Caco-2 (cell line): Measurements from ENCODE around the gene CACNA1C. TPM values are rescaled to one million over a fixed set of nuclear protein-coding genes. Genes with fewer than 3 reads are reported as not detected.

ENCODE experiments used
- BruUV-seq: library from RNA; stranded (reverse); fragments of 400-500 nt; replicated peaks from 2 replicates; lab custom pipeline; 2021; lab: Mats Ljungman, UMichigan
- CTCF ChIA-PET: fragments of 300-600 bp; sonication (Branson Sonifier 250); formaldehyde crosslinking; loops from one replicate; lab custom pipeline; 2022; ENCODE audit warnings: antibody characterized with exemption; lab: Charles Lee
- POLR2A ChIA-PET: fragments of 300-600 bp; sonication (Branson Sonifier 250); formaldehyde crosslinking; loops from one replicate; lab custom pipeline; 2022; ENCODE audit warnings: antibody characterized with exemption; lab: Charles Lee
- DNase-seq, 2 experiments: peaks; one replicate each; pipeline versions ENCODE4 v3.0.0 to v3.0.0-alpha.2; 2020 to 2022
- H3K27me3 ChIP-seq: replicated peaks from 2 replicates; pipeline ENCODE4 v1.6.0; 2011; ENCODE audit warnings: low read length; ENCODE audit not compliant: control insufficient read depth, insufficient read depth
- H3K36me3 ChIP-seq: 2 replicates; pipeline ENCODE4 v1.5.1; 2011; ENCODE audit warnings: low read length; ENCODE audit not compliant: control insufficient read depth, insufficient read depth
- H3K4me1 ChIP-seq: fragments of 250-450 bp; sonication (Bioruptor Pico); 2 replicates; pipeline ENCODE4 v1.5.1; 2020; ENCODE audit warnings: mild to moderate bottlenecking
- H3K4me3 ChIP-seq: 2 replicates; pipeline ENCODE4 v1.5.1; 2011; ENCODE audit warnings: low read depth, mild to moderate bottlenecking, control low read depth, low read length
- H3K9me3 ChIP-seq: fragments of 250-450 bp; sonication (Bioruptor Pico); 2 replicates; pipeline ENCODE4 v1.5.1; 2020; ENCODE audit warnings: mild to moderate bottlenecking, moderate library complexity
- H3K27ac Mint-ChIP-seq: one replicate; pipeline ENCODE4 v1.8.0; 2022; ENCODE audit warnings: mixed read lengths; ENCODE audit not compliant: unreplicated experiment
- H3K27me3 Mint-ChIP-seq: one replicate; pipeline ENCODE4 v1.8.0; 2022; ENCODE audit warnings: mixed read lengths; ENCODE audit not compliant: insufficient read depth, unreplicated experiment
- H3K36me3 Mint-ChIP-seq: one replicate; pipeline ENCODE4 v1.8.0; 2022; ENCODE audit warnings: mild to moderate bottlenecking, mixed read lengths; ENCODE audit not compliant: insufficient read depth, unreplicated experiment
- H3K4me1 Mint-ChIP-seq: one replicate; pipeline ENCODE4 v1.8.0; 2022; ENCODE audit warnings: low read depth, mixed read lengths; ENCODE audit not compliant: unreplicated experiment
- H3K4me3 Mint-ChIP-seq: one replicate; pipeline ENCODE4 v1.8.0; 2022; ENCODE audit warnings: mild to moderate bottlenecking, moderate library complexity, mixed read lengths; ENCODE audit not compliant: unreplicated experiment
- H3K9me3 Mint-ChIP-seq: one replicate; pipeline ENCODE4 v1.8.0; 2022; ENCODE audit warnings: mixed read lengths; ENCODE audit not compliant: unreplicated experiment
- CTCF ChIP-seq, 2 experiments: fragments of 200-600 bp in 1 of 2; IDR thresholded peaks; 1 replicate in 1 of 2; 2 replicates in 1 of 2; pipeline versions ENCODE4 v1.5.1 to v1.8.0; 2011 to 2022; ENCODE audit warnings: antibody characterized with exemption in 1 of 2, control low read depth in 1 of 2, inconsistent platforms in 1 of 2, low read depth in 1 of 2, low read length in 1 of 2, mild to moderate bottlenecking in 1 of 2, moderate library complexity in 1 of 2; ENCODE audit not compliant: insufficient read depth in 1 of 2, severe bottlenecking in 1 of 2, unreplicated experiment in 1 of 2
- intact Hi-C: fragments of 100-400 bp; cut with micrococcal nuclease; formaldehyde crosslinking; loops from one replicate; pipeline ENCODE4 v1.10.0; 2022; ENCODE audit not compliant: unreplicated experiment
- total RNA-seq: library from RNA; stranded (reverse); gene quantifications from 2 replicates; pipeline ENCODE4 v1.2.3, GENCODE V29; 2022

Gene CACNA1C
- total RNA-seq, 1 experiment from 2014 or later, result not detected

GRCh38 chr12:2332947-2333346 lies 280.2 kb downstream of the CACNA1C start:
- Mint-ChIP-seq H3K27me3 (peaks cover 22% of the 10 kb centered on the region), H3K27ac (no peak overlapping the region), H3K4me1 (no peaks in the 10 kb centered on the region), H3K9me3 (no peaks in the 10 kb centered on the region), H3K4me3 (no peak overlapping the region), H3K36me3 (no peaks in the 10 kb centered on the region)
- H3K4me1 ChIP-seq, result no peaks in the 10 kb centered on the region
- intact Hi-C loops, result no loop called here
- no peaks in the 10 kb centered on the region for H3K36me3 ChIP-seq
- H3K4me3 ChIP-seq, result no peak overlapping the region
- no peaks in the 10 kb centered on the region; the same call in 1 of the 2 replicates for H3K27me3 ChIP-seq
- no TSS peak for BruUV-seq
- ChIA-PET CTCF (no interaction called here), POLR2A (no interaction called here)
- no peak for TF ChIP-seq CTCF (IDR thresholded peaks at IDR 0.05; ENCODE audit: insufficient read depth in 1 of 2, low read depth in 1 of 2, low read length in 1 of 2, severe bottlenecking in 1 of 2, unreplicated experiment in 1 of 2)
- H3K9me3 ChIP-seq, result no peaks in the 10 kb centered on the region
- DNase-seq, result no peak

- DNase-seq, result no peak
- no peaks in the 10 kb centered on the region for H3K36me3 ChIP-seq
- H3K27me3 Mint-ChIP-seq, result peaks cover 23% of the 10 kb centered on the region
- H3K36me3 Mint-ChIP-seq, result no peaks in the 10 kb centered on the region
- no peaks in the 10 kb centered on the region for H3K4me1 ChIP-seq
- no peak overlapping the region for H3K27ac Mint-ChIP-seq
- POLR2A ChIA-PET, result no interaction called here
- no peaks in the 10 kb centered on the region for H3K9me3 Mint-ChIP-seq
- H3K4me3 ChIP-seq, result no peak overlapping the region
- H3K9me3 ChIP-seq, result no peaks in the 10 kb centered on the region
- H3K4me1 Mint-ChIP-seq, result no peaks in the 10 kb centered on the region
- no peaks in the 10 kb centered on the region; the same call in 1 of the 2 replicates for H3K27me3 ChIP-seq
- CTCF ChIA-PET, result no interaction called here
- no peak for TF ChIP-seq CTCF (IDR thresholded peaks at IDR 0.05; ENCODE audit: insufficient read depth in 1 of 2, low read depth in 1 of 2, low read length in 1 of 2, severe bottlenecking in 1 of 2, unreplicated experiment in 1 of 2)
- H3K4me3 Mint-ChIP-seq, result no peak overlapping the region
- intact Hi-C loops, result no loop called here
- no TSS peak for BruUV-seq
Observed at GRCh38 chr12:2333491-2334195, 280.9 kb downstream of the CACNA1C start.

GRCh38 chr12:2334271-2334670 lies 281.5 kb downstream of the CACNA1C start:
- H3K4me1 Mint-ChIP-seq, result no peaks in the 10 kb centered on the region
- no peaks in the 10 kb centered on the region for H3K9me3 Mint-ChIP-seq
- POLR2A ChIA-PET, result no interaction called here
- H3K27ac Mint-ChIP-seq, result no peak overlapping the region
- H3K36me3 ChIP-seq, result no peaks in the 10 kb centered on the region
- no TSS peak for BruUV-seq
- no peak for DNase-seq
- no peak overlapping the region for H3K4me3 ChIP-seq
- intact Hi-C loops, result no loop called here
- CTCF ChIA-PET, result no interaction called here
- H3K27me3 ChIP-seq, result no peaks in the 10 kb centered on the region
- no peak overlapping the region for H3K4me3 Mint-ChIP-seq
- no peaks in the 10 kb centered on the region for H3K4me1 ChIP-seq
- no peaks in the 10 kb centered on the region for H3K36me3 Mint-ChIP-seq
- H3K27me3 Mint-ChIP-seq, result peaks cover 23% of the 10 kb centered on the region
- no peaks in the 10 kb centered on the region for H3K9me3 ChIP-seq
- no peak for TF ChIP-seq CTCF (IDR thresholded peaks at IDR 0.05; ENCODE audit: insufficient read depth in 1 of 2, low read depth in 1 of 2, low read length in 1 of 2, severe bottlenecking in 1 of 2, unreplicated experiment in 1 of 2)
